Fibroblast of gingiva (primary cell): ENCODE data around the gene TUBGCP5.

Source experiments
- DNase-seq: peaks from one replicate; pipeline ENCODE4 v3.0.0-alpha.2; 2011; ENCODE audit warnings: low read depth

TUBGCP5 gene

GRCh38 chr15:22978691-22979237, 60.6 kb downstream of the TUBGCP5 start:
- DNase-seq, result no peak

DNA sequence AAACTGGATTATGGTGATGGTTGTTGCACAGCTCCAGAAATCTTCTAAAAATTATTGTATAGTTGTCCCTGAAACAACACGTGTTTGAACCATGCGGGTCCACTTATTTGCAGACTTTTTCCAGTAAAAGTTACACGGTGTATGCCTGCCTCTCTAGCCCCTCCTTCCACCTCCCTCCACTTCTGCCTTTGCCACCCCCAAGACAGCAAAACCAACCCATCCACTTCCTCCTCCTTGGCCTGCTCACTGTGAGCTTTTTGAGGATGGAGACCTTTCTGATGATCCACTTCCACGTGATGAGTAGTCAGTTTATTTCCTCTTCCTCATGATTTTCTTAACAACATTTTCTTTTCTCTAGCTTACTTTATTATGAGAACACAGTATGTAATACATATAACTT, 64.6 kb downstream of the TUBGCP5 start:
- DNase-seq, result no peak

DNA sequence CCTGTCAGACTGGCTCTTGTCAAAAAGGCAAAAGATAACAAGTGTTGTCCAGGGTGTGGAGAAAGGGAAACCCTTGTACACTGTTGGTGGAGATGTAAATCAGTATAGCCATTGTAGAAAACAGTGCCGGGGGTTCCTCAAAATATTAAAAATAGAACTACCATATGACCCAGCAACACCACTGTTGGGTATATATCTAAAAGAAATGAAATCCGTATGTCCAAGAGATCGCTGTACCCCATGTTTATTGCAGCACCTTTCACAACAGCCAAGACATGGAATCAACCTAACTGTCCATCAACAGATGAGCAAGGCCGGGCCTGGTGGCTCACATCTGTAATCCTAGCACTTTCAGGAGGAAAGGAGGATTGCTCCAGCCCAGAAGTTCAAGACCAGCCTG, 65.4 kb downstream of the TUBGCP5 start:
- no peak for DNase-seq

DNA sequence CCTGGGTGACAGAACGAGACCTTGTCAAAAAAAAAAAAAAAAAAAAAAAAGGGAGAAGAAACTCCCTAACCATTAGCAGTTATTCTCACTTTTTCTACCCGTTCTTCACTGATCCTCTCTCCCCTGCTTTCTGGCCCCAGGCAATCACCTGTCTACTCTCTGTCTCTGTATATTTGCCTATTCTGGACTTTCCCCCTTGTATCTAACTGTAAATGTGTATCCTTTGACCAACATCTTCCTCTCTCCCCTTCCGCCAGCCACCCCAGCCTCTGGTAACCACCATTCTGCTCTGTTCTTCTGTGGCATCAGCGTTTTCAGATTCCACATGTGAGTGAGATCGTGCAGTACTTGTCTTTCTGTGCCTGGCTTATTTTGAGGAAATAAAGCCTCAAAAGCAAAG, 66.1 kb downstream of the TUBGCP5 start:
- no peak for DNase-seq

DNA sequence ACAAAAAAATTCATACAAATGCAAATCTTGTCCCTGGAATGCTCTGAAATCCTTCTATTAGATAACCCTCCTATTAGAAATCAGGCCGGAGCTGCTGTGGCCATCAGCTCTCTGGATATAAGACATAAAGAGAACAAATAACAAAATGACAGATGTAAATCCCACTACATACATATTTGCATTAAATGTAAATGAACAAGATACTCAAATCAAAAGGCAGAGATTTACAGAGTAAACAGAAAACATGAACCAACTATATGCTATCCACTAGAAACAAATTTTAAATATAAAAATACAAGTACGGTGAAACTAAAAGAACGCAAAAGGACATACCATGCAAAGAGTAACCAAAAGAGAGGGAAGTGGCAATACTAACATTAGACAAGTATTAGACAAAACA, 69.9 kb downstream of the TUBGCP5 start:
- no peak for DNase-seq

DNA sequence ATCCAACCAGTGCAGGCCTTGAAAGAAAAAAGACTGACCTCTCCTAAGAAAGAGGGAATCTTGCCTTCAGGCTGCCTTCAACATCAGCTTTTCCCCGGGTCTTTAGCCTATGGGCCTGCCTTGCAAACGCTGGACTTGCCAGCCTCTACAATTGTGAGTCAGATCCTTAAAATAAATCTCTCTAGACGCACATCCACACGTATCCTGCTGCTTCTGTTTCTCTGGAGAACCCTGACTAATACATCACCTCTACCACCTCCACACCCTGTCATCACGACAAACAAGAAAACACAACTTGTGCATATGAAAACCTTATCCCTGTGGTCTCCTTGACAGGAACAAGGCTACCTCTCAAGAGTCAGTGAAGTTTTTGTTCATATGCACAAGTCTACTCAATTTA, 71.0 kb downstream of the TUBGCP5 start:
- peak; percentile 65 for DNase-seq

GRCh38 chr15:22967084-22967770, 72.1 kb downstream of the TUBGCP5 start:
- no peak for DNase-seq

- no peak for DNase-seq
Measured at GRCh38 chr15:22966321-22967083, 72.9 kb downstream of the TUBGCP5 start.

DNA sequence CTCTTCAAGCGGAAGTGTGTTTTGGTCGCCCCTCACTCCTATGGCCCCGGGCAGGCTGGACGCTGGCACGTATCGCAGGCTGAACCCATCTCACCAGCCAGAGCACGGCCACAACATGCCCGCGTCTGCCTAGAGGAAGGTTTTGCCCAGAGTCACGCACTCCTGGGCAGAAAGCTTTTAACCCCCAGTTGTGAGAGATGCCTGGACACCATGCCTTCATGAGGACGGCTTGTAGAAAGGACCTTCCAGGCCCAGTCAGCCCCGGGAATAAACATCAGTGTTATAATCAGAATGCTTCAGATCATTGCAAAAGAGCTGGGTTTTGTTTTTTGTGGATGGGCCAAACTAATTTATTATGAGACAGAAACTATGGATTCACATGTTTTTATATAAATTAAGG, 75.7 kb downstream of the TUBGCP5 start:
- DNase-seq, result peak; percentile 34

DNA sequence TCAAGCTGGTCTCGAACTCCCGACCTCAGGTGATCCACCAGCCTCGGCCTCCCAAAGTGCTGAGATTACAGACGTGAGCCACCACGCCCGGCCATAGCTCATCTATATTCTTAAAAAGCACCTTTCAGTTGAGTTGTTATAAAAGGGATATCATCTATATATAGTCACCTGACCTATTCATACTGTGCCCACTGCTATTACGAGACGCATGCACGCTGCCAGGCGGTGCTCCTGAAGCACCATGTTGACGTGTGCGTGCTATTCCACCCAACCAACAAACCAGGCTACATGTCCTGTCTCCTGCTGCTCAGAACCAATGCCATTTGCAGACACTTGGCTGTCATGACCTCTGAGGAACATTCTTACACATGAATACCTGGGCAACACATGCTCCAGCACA, 76.8 kb downstream of the TUBGCP5 start:
- no peak for DNase-seq

DNA sequence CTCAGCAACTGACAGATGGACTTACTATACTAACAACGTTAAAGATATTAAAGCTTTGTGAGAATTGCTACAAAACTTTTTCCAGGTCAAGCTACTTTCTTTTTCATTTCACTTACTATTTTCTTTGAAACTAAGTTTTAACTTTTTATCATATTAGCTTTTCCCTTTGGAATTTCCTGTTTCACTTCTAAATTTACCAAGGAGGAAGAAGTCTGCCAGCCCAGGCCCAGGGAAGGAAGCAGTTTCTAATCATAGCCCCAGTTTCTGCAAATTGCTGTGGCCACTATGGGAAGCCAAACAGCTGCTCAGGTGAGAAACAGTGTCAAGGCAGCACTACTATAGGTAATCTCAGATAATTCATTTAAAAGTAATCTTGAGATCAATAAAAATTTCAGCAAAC, 77.6 kb downstream of the TUBGCP5 start:
- no peak for DNase-seq

GRCh38 chr15:22960556-22960955, 78.8 kb downstream of the TUBGCP5 start:
- DNase-seq, result no peak

- DNase-seq, result no peak
Measured at GRCh38 chr15:22960126-22960525, 79.2 kb downstream of the TUBGCP5 start.

DNA sequence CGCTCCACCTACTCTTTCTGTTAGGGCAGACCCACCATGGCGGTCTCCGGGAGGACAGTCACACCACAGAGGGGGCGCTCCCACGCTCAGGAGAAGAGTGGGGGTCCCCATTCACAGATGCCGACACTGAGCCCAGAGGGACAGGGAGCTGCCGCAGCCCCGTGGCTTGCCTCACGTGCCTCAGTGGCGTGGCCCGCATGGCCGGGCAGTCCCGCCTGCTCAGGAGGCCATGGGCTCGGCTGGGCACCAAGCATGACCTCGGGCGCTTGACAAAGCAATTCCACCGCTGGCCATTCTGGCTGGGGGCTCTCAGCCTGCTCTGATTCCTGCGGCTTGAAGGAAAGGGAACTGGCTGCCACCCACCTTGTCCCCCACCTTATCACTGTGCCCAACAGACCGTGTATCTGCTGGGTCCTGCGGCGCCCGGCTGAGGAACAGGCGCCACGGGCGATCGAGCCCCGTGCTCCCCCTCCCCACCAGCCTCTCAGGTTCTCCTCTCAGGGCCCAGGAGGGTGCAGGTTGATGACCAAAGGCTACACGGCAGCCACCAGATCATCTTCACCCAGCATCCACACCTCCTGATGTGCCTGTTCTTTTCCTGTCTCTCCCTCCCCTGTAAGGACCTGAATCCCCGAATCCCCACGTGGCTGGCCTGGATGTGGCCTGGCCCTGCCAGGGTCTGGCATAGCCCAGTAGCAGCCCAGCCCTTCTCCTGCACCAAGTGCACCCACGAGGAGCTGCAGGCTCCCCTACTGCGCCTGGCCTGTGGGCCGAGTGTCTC, 79.9 kb downstream of the TUBGCP5 start:
- no peak for DNase-seq

DNA sequence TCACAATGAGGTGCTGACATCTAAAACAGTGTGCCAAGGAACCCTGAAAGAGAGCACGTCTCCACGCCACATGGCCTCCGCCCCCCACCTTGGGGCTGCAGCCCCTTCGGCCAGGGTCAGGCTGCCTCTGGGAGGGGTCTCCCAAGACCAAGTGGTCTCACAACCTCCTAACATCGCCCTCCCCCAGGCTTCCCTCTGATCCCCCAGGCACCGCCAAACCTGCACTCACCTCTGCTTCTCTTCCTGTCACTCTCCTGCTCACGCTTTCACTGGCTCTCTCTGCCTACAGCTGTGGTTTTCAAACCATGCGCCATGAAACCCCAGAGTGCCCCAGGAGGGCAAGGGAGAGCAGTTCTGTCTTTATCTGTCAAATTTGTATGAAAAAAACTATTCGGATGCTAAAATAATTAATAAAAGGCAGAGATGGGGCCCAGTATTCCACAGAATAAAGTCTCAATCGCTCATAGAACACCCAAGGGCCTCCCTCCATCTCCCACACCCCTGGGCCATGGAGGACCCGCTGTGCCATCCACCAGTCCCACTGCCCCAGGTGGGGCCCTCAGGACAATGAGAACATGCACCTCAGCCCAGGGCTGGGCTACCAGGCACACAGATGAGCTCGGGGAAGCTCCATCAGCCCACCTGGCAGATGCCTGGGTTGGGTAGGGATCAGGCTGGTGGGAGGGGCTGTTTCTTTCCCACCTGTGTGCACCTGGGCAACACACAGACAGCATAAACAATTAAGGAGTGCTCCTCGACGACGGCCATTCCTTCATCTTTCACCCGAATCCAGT, 80.7 kb downstream of the TUBGCP5 start:
- no peak for DNase-seq

GRCh38 chr15:22956978-22957260, 82.5 kb downstream of the TUBGCP5 start:
- DNase-seq, result no peak

GRCh38 chr15:22956257-22956977, 83.0 kb downstream of the TUBGCP5 start:
- DNase-seq, result no peak

GRCh38 chr15:22955544-22956119, 83.7 kb downstream of the TUBGCP5 start:
- DNase-seq, result no peak

- DNase-seq, result no peak
Measured at GRCh38 chr15:22954798-22955543, 84.4 kb downstream of the TUBGCP5 start.

DNA sequence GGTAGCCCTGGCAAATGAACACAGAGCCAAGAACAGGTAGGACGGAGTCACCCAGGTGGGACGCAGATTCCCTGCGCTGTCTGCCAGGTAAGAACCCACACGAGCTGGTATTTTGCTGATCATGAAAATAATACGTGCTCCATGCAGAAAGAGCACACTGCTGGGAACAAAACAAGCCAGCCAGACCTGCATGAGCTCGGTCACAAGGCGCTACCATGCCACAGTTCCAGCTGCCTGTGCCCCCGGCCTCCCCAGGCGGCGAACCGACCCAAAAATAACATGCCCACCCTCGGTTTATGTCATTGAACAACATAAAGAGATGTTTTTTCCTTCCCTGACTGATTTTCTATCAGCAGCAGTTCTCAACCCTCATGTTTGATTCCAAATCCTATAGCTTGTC, 85.0 kb downstream of the TUBGCP5 start:
- DNase-seq, result no peak
